GM18867 (cell line): Measurements from ENCODE around the gene GPR15.

Experiments used
- ATAC-seq: cut with Tn5 transposase; IDR thresholded peaks from one replicate; pipeline ENCODE4 v1.9.1; 2021; ENCODE audit warnings: mild to moderate bottlenecking, moderate library complexity; ENCODE audit not compliant: unreplicated experiment

The GPR15 gene

GRCh38 chr3:98529856-98530459 is 1.8 kb upstream of the GPR15 start:
- ATAC-seq: no peak

GRCh38 chr3:98530676-98531075 is 1.1 kb upstream of the GPR15 start:
- peak; percentile 10 for ATAC-seq

- peak; percentile 3 for ATAC-seq
Observed at GRCh38 chr3:98532275-98532637, 478 bp downstream of the GPR15 start.

GRCh38 chr3:98532709-98533571 is 1.2 kb downstream of the GPR15 start:
- ATAC-seq: no peak

GRCh38 chr3:98534168-98534567 is 2.4 kb downstream of the GPR15 start:
- no peak for ATAC-seq

- no peak for ATAC-seq
Observed at GRCh38 chr3:98534734-98535133, 3.0 kb downstream of the GPR15 start.

GRCh38 chr3:98536456-98537017 is 4.8 kb downstream of the GPR15 start:
- peak; percentile 68 for ATAC-seq

- peak; percentile 59 for ATAC-seq
Observed at GRCh38 chr3:98540346-98540745, 8.6 kb downstream of the GPR15 start.

- ATAC-seq: no peak
Observed at GRCh38 chr3:98541695-98542094, 9.9 kb downstream of the GPR15 start.

GRCh38 chr3:98542623-98543022 is 10.8 kb downstream of the GPR15 start:
- ATAC-seq: no peak

- peak; percentile 62 for ATAC-seq
Observed at GRCh38 chr3:98545940-98546339, 14.2 kb downstream of the GPR15 start.

GRCh38 chr3:98548544-98548943 is 16.8 kb downstream of the GPR15 start:
- ATAC-seq: no peak

- ATAC-seq: no peak
Observed at GRCh38 chr3:98550833-98551232, 19.1 kb downstream of the GPR15 start.

- ATAC-seq: no peak
Observed at GRCh38 chr3:98551236-98551635, 19.5 kb downstream of the GPR15 start.

- no peak for ATAC-seq
Observed at GRCh38 chr3:98551754-98552153, 20.0 kb downstream of the GPR15 start.

- no peak for ATAC-seq
Observed at GRCh38 chr3:98552232-98553020, 20.6 kb downstream of the GPR15 start.

GRCh38 chr3:98553021-98553563 is 21.3 kb downstream of the GPR15 start:
- ATAC-seq: no peak

- no peak for ATAC-seq
Observed at GRCh38 chr3:98553753-98554152, 22.0 kb downstream of the GPR15 start.

GRCh38 chr3:98554580-98554979 is 22.8 kb downstream of the GPR15 start:
- ATAC-seq: no peak

GRCh38 chr3:98555025-98555379 is 23.2 kb downstream of the GPR15 start:
- no peak for ATAC-seq
